HG03060 (cell line): ENCODE measurements around the gene MGMT.

ENCODE experiments used
- ATAC-seq: cut with Tn5 transposase; IDR thresholded peaks from one replicate; pipeline ENCODE4 v1.9.1; 2021; ENCODE audit warnings: low read depth, moderate number of reproducible peaks; ENCODE audit not compliant: unreplicated experiment

Gene MGMT

DNA sequence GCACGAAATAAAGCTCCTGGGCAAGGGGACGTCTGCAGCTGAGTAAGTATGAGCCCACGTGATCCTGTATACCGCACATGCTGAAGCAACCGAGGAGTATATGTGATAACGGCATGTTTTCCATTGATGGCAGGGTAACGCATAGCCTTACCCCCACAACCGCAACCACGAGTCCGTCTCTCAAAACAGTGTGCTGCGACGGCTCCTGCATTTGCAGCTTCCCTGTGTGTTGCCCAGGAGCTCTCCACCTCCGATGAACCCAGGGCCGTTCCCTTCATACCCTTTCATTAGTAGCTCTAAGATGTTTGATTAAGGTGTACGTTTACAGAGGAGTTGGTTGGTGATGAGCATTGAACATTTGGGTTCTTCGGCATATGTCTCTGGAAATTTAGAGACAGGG lies 69.3 kb downstream of the MGMT start:
- no peak for ATAC-seq

DNA sequence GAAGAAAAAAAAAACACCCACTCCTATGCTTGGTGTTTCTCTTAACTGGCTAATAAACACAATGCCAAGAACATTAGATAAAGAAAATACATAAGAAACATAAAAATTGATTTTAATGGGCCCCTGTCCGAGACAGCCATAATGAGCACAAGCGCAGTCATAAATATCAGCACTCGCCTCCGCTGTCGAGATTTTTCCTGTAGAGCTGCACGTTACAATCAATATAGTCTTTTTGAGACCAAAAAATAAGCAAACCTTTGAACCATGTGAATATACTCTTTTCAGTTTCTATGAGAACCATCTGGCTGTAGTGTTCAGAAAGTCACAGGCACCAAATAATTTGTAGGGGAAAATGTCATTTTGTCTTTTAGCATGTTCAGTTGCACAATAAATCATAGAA lies 70.1 kb downstream of the MGMT start:
- ATAC-seq = no peak

DNA sequence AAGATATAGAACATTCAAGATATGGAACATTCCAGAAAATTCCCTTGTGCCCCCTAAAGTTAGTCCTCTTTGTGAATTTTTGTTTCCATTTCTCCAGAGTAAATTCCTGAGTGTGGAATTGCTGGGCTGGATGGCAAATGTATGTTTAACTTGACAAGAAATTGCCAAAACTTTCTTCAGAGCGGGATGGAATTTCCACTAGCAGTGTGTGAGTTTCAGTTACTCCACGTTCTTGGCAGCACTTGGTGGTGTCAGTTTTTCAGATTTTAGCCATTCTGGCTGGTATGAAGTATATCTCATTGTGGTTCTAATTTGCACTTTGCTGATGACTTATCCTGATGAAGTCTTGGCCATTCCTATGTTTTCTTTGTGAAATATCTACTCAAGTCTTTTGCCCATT lies 71.2 kb downstream of the MGMT start:
- ATAC-seq = no peak

DNA sequence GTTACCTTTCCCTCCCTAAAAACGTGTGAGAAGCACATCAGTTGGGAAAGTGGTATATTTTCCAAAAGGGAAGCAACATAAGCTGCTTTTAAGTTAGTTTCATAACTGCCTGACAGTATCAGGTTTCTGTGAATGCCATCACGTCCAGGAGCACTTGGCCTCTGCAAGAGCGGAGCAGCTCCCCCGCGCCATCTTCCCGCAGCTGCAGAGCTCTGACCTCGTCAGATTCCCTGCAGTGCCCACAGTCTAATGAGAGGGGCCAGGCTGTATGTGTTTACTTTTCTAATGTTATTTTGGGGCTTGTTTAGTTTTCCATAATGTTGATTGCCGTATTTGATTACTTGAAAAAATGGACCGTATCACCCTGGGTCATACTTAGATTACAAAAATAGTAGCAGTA lies 74.2 kb downstream of the MGMT start:
- no peak for ATAC-seq

DNA sequence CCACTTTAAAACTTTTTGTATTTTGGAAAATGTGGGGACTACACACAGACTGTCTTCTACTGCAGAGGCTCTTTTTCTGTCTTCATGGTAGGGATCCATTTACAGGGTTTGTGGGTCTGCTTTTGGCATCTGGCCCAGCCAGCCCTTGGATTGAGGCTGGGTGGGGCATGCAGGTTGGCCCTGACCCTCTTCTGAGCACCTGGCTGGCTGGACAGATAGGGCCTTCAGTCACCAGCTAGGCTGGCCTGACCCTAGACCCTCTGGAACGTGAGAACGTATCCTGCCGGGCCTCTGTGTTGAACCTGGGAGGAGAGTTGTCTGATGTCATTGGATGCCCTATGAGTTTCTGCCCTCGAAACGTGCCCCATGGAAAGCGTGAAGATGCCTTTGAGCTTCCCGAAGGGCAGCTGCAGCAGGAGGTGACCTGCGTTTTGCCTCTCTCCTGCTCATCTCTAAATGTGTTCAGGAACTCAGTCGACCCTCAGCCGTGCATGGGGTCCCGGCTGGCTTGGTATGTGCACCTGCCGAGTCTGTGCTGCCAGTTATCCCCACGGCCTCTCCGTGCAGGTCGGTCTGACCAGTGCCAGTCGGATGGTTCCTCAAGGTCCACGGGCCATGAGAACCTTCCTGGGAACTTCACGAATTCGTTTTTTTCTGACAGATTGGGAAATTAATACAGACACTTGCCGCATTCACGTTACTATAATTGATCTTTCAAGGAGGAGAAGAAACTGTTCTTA lies 74.9 kb downstream of the MGMT start:
- ATAC-seq = no peak

DNA sequence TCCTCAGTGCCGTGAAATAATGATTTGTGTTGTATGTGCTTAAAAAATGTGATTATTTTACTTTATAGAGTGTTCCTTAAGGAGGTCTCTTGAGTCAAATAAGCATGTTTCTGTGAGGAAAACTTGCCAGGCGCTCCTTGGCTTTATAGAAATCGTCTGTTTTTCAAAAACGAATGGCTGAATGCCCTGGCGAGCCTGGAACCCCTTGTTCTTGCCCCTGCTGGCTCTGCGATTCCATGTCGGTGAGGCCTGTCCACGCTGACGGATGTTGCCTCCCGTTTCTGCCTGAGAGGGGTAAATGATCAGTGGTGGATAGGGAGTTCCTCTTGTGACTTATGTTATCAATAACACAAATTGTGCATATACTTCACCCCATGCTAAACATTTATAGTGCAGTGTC lies 75.5 kb downstream of the MGMT start:
- ATAC-seq = no peak

DNA sequence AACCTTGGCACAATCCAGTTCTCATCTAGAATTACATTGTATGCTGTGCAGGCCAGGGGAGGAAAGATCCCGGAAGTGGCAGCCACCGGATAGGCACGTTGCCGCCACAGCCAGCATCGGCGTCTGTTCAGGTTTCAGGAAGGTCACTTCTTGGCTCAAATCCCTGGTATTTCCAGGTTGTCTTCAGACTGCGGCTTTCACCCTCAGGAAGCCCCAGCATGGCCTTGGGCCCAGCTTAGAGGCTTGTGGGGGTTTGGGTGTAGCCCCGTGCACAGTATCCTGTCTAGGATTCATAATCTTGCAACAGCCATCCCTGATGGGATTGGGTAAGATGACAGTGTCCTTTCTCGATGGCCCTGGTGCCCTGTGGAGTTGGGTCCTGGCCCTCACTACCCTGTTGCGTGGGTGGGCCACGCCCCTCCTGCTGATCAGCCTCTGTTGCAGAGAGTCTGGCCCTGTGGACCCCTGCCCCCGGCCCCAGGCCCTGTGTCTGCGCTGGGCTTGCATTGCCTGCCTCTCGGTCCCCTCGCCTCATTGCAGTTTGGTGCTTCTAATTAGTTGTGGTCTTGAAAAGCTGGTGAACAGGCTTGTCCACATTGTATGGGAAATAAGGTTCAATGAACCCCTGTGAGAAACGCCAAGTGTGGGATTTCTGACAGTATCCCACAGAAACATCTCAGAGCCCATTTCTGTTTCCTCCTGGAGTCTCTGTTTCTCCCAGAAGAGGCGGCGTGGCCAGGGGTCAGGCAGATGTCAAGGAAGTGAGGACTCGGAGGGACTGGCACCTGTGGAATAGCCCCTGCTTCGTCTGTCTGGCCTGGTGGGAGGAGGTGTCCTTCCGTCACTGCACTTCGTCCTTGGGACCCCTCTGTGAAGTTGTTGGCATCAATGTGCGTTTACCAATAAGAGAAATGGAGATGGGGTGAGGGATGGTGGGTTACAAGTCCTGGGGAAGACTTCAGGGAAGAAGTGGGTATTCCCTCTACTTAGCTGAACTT lies 77.5 kb downstream of the MGMT start:
- ATAC-seq = no peak

DNA sequence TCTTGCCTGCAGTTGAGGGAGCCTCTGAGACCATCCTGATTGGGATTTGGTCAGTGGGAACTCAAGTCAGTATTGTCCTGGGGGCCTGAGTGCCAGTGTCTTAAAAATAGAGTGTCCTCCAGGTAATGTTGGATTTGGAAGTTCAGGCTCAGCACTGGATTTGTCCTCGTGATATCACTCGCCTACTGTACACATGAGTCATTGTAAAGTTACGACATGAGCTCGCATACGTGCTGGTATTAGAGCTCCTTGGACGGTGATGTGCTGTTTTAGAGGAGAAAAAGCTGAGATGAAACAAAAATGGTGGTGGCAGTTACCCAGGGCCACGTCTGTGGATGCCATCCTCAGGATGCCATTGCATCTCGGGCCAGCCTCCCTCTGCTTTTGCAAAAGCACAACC lies 78.2 kb downstream of the MGMT start:
- no peak for ATAC-seq

DNA sequence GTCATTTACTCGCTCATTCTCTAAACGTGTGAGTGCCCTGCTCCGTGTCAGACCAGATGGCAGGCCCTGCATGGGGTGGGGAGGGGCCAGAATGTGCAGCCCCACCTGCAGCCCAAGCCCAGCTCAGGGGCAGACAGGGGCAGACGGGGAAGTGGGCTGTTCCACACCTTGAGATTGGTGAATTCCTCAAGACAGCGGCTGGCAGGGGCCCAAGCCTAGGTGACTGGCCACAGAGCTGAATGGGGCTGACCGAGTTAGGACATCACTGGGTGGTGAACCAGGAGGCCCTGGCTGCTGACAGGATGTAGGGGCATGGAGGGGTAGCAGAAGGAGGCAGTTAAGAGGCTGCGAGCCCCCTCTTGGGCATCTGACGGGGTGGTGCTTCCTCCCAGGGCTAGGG lies 79.1 kb downstream of the MGMT start:
- no peak for ATAC-seq

DNA sequence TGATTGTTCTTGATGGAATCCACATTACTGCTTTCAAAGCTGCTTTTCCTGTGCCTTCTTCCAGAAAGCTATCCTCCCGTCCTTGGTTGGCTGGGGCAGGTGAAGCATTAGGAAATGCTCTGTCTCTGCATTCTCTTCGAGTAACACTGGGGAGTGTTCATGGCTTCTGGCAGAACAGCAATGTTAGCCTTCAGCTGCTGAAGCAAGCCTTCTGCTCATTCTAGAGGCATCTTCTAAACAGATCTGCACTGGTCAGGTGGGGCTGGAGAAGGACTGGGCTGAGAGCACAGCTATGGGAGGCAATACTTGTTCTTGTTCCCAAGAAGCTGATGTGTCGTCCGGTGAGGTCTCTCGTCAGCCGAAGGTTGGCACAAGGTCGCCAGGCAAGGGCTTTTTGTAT lies 80.6 kb downstream of the MGMT start:
- no peak for ATAC-seq

DNA sequence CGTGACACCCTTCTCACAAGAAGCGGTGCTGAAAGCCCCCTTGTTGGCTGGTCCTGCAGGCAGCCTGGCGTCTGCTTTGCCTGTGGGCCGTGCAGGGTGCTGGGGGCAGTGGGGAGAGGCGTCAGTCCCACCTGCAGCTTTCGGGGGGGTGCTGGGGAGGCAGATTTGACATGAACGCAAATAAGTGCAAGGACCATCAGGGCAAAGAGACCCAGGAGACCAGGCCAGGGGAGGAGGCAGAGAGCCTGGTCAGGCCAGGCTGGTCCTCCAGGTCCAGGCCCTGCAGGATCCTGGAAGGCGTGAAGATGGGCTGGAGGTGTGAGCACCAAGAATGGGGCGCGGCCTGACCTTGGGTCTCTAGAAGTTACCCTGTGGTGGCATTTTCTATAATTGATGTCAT lies 81.6 kb downstream of the MGMT start:
- ATAC-seq = no peak

DNA sequence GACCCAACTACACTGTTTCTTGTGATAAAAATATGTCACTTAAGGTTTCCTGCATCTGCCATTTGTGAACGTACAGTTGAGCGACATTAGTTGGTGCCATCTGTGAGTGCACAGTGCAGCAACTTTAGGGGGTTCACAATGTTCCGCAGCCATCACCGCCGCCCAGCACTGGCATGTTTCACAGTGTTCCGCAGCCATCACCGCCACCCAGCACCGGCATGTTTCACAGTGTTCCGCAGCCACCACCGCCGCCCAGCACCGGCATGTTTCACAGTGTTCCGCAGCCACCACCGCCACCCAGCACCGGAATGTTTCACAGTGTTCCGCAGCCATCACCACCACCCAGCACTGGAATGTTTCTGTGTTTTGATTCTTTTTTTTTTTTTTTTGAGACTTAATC lies 83.0 kb downstream of the MGMT start:
- no peak for ATAC-seq

DNA sequence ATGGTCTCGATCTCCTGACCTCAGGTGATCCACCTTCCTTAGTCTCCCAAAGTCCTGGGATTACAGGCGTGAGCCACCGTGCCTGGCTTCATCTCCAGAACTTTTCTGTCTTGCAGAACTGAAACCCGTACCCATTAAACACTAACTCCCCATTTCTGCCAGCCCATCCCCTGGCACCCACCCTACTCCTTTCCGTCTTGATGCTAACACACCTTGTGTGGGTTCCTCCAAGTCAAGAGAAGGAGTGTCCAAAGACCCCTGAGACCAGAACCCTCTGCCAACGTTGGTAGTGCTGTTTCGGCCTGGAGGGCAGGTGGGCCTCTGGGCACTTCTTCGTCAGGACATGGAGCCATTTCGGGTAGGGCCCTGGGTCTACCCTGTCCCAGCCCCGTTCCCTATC lies 83.6 kb downstream of the MGMT start:
- ATAC-seq = no peak

DNA sequence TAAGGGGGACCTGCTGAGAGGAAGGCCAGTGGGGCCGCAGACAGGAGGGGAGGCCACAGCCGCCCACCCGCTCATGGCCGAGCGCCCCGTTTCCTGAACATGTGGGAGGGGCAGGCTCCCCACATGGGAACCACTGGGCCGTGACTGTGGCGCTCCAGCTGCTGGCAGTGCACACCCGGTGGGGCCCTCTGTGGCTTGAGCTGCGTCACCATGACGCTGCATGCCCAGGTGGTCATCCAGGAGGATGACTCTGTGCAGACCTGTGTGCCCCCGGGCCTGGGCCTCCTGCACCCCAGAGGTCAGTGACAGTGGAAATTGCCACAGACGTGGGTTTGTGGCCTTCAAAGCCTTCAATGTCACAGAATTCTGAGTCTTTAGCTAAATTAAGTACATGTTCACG lies 85.1 kb downstream of the MGMT start:
- ATAC-seq = peak; percentile 62

DNA sequence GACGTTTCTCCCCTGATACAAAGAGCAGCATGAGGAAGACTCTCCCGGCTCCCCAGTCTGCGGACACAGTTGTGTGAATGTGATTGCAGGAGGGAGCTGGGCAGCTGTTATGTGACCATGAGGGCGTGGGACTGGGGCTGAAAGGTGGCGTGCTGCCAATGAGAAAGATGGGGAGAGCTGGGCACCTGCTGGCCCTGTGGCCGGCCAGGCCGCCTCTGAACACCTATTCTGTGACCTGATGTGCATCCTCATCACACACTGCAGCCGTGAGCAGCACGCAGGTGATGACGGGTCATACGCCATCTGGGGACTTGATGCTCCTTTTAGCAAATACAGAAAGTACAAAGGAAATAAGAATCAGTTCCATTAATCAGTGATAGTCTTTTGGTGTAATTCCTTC lies 86.9 kb downstream of the MGMT start:
- ATAC-seq = no peak

DNA sequence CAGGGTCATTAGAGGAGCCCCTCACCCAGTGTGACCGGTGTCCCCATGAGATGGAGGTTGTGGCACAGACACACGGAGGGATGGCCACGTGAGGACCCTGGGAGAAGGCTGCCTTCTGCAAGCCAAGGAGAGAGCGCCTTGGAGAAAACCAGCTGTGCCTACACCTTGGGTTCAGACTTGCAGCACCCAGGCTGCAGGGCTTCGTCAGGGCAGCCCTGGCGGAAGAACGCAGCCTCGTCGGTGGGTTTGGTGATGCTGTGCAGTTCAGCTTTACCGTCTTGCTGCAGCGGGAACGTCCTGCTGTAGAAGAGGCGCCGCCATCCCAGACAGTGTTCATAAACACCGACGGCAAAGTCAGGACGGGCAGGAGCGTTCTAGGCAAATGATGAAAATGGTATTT lies 89.3 kb downstream of the MGMT start:
- ATAC-seq = no peak

DNA sequence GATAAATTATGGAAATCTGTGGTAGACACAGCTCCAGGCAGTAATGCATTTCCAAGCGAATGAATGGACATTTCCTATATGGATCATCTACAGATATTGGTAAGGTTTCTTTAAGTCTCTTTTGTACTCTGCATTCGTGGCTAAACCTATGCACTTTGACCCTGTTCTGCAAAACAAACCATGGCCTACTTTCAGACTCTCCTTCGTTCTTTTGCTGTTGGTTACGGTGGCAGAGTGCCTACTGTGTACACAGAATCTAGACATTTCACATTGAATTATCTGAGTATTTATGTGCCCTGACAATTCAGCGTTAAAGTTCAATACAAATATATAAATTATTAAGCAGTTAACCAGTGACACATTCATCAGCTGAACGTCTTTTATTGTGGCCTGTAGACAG lies 93.3 kb downstream of the MGMT start:
- ATAC-seq = no peak

DNA sequence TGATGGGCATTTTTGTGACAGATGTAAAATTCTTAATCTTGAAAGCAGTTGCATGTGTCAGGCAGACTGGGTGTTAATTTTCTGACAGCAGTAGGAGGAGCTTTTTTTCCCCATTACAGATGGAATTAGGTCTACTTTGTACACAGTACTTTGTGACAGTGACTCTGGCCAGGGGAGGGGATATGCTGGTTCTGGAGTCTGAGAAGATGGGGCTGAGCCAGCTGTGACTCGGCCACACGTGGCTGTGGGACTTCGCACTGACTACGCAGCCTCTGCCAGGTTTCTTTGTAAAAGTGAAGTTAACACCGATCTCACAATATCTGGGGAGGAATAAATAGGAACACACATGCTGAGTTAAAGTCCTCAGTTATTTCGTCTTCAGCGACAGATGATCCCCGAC lies 95.4 kb downstream of the MGMT start:
- ATAC-seq = no peak

DNA sequence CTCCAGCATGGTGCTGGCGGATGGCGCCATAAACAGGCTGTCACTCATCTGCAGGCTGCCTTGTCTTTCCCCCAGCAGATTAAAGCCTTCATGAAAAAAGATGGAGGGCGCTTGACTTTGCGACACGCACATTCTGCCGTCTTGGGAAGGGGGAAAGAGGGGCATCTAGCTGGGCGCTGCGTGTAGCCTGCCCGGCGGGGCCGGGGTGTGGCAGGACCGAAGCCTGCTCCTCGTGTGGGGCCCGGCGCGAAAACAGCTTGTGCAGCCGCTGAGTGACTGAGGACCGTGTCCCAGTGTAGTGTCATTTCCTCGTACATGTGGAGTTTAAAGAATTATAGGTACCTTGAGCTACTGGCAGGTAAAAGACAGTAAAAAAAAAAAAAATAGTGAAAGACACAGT lies 97.9 kb downstream of the MGMT start:
- no peak for ATAC-seq

DNA sequence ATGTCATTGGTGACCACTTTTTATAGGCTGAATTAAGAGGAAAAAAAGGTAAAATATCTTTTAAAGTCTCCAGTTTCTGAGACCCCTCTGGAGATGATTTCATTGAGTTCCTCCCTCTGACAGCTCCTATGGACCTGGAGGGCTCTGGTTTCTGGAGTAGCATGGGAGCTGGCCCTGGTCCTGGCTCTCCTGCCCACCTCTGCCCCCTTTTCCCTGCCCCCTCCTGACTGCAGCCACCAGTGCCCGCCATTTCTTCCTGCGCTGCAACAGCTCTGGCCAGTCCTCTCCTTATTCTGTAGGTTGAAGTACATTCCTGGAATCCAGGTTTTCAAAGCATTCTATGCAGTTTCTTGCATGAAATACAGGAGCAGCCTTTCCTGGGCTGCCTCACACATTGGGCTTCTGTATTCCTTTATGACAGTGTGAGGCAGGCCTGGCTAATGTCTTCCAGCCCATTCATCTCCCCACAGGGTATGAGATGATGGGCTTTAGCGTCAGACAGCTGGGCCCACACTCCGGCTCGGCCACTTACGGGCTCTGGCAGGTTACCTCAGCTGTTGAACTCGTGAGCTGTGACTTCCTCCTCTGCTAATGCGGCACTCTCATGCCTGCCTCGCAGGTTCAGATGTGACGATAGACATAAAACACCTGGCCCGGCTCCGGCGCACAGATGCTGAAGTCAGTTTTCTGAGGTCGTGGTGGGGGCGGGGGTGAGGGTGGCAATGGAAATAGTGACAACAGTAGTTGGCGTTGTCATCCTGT lies 101.7 kb downstream of the MGMT start:
- no peak for ATAC-seq

DNA sequence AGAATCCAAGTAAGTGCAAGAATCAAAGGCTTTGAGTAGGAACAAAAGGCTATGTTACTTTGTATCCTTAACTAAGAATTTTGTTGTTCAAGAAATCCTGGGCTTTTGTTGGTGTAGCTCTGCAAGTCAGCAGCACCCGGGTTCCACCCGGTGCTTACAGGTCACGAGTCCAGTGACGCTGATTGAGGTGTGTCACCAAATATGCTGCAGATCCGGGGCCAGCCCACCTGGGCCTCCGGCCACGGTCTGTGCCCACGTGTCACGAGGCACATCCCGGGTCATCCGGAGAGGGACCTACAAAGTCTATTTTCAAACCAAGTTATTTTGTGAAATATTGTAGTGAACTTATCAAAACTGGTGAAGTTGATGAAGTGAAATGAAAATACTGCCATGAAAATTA lies 103.1 kb downstream of the MGMT start:
- ATAC-seq = no peak
